ENCODE data around the gene CGB1.

CGB1 gene

DNA sequence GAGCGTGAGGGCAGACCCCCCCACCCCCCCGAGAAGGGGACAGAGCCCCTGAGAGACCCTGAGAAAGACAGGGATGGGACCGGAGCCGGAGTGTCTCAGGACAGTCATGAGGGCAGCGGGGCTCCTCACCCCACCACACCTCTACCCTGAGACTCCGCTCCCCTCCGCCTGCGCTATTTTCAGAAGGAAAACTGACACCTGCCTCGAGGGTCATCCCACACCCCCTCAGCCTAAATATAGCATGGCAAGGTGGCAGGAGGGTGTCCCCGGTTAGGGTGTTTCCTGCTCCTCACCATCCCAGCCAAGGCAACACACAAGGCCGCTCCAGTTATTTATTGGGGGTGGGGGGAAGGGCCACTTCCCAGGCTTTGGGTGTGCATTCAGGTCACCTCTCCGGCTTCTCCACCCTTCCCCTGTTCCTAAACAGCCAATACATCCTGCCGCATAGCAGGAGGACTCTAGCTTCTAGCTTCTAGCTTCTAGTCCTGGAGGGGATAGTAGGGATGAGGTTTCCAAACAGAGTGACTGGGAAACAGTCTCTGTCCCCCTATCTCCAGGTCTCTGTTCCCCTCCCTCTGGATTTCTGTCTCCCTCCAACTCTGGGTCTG, 29.3 kb upstream of the CGB1 start:
- ATAC-seq = peak; percentile 22

DNA sequence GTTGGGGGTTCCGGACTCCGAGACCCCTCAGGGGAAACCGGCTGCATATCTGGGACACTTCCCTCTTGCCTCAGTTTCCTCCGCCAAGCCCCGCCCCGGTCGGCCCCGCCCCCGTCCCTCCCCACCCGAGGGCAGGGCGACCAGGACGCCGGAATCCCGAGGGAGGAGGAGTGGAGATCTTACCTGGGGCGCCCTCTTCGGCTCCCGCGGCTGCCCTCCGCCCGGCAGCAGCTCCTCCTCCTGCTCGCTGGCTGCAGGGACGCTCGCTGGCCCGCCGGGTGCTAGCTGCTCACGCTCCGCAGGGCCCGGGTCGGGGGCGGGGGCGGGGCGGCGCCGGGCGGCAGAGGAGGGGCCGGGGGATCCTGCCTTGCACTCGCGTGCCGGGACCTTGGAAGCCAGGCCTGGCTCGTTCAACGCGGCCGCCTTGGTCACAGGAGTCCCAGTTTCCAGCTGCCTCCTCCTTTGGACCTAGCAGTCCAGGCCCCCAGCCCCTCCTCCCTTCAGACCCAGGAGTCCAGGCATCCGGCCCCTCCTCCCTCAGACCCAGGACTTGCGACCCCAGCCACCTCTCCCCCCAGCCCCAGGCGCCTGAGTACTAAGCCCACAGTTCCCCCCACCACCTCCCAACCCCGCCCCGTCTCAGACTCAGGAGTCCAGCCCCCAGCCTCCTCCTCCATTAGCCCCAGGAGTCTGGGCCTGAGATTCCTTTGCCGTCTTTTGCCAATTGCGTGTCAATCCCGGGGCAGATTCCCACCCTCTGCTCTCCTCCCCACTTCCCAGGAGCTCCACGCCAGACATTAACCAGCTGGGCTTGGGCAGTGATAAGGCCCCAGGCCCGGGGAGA, 28.3 kb upstream of the CGB1 start, which contains the start of gene NTF4:
NTF4 (minus strand) TSS at position 51 of the 844 bp plus-strand sequence. CDS start 2,821 bp downstream, outside the sequence.
- TF ChIP-seq, protein P1, sequence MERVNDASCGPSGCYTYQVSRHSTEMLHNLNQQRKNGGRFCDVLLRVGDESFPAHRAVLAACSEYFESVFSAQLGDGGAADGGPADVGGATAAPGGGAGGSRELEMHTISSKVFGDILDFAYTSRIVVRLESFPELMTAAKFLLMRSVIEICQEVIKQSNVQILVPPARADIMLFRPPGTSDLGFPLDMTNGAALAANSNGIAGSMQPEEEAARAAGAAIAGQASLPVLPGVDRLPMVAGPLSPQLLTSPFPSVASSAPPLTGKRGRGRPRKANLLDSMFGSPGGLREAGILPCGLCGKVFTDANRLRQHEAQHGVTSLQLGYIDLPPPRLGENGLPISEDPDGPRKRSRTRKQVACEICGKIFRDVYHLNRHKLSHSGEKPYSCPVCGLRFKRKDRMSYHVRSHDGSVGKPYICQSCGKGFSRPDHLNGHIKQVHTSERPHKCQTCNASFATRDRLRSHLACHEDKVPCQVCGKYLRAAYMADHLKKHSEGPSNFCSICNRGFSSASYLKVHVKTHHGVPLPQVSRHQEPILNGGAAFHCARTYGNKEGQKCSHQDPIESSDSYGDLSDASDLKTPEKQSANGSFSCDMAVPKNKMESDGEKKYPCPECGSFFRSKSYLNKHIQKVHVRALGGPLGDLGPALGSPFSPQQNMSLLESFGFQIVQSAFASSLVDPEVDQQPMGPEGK (CRISPR knock-in tag; IDR thresholded peaks at IDR 0.05; ENCODE audit: borderline replicate concordance) = no peak
- TF ChIP-seq PPARA (CRISPR knock-in tag; IDR thresholded peaks at IDR 0.05; ENCODE audit: borderline replicate concordance) = no peak
- no peak for TF ChIP-seq TOX (CRISPR knock-in tag; IDR thresholded peaks at IDR 0.05; ENCODE audit: borderline replicate concordance)
- TF ChIP-seq, protein P2, sequence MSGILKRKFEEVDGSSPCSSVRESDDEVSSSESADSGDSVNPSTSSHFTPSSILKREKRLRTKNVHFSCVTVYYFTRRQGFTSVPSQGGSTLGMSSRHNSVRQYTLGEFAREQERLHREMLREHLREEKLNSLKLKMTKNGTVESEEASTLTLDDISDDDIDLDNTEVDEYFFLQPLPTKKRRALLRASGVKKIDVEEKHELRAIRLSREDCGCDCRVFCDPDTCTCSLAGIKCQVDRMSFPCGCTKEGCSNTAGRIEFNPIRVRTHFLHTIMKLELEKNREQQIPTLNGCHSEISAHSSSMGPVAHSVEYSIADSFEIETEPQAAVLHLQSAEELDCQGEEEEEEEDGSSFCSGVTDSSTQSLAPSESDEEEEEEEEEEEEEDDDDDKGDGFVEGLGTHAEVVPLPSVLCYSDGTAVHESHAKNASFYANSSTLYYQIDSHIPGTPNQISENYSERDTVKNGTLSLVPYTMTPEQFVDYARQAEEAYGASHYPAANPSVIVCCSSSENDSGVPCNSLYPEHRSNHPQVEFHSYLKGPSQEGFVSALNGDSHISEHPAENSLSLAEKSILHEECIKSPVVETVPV (CRISPR knock-in tag; IDR thresholded peaks at IDR 0.05) = no peak
- no peak for TF ChIP-seq ISL1 (CRISPR knock-in tag; IDR thresholded peaks at IDR 0.05)
- no peak for TF ChIP-seq ZFP30 (CRISPR knock-in tag; IDR thresholded peaks at IDR 0.05)
- TF ChIP-seq, protein P3, sequence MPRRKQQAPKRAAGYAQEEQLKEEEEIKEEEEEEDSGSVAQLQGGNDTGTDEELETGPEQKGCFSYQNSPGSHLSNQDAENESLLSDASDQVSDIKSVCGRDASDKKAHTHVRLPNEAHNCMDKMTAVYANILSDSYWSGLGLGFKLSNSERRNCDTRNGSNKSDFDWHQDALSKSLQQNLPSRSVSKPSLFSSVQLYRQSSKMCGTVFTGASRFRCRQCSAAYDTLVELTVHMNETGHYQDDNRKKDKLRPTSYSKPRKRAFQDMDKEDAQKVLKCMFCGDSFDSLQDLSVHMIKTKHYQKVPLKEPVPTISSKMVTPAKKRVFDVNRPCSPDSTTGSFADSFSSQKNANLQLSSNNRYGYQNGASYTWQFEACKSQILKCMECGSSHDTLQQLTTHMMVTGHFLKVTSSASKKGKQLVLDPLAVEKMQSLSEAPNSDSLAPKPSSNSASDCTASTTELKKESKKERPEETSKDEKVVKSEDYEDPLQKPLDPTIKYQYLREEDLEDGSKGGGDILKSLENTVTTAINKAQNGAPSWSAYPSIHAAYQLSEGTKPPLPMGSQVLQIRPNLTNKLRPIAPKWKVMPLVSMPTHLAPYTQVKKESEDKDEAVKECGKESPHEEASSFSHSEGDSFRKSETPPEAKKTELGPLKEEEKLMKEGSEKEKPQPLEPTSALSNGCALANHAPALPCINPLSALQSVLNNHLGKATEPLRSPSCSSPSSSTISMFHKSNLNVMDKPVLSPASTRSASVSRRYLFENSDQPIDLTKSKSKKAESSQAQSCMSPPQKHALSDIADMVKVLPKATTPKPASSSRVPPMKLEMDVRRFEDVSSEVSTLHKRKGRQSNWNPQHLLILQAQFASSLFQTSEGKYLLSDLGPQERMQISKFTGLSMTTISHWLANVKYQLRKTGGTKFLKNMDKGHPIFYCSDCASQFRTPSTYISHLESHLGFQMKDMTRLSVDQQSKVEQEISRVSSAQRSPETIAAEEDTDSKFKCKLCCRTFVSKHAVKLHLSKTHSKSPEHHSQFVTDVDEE (CRISPR knock-in tag; IDR thresholded peaks at IDR 0.05) = no peak
- no peak for TF ChIP-seq ZNF8 (CRISPR knock-in tag; IDR thresholded peaks at IDR 0.05)
- no peak for TF ChIP-seq ESRRG (CRISPR knock-in tag; IDR thresholded peaks at IDR 0.05)
- TF ChIP-seq, protein P4, sequence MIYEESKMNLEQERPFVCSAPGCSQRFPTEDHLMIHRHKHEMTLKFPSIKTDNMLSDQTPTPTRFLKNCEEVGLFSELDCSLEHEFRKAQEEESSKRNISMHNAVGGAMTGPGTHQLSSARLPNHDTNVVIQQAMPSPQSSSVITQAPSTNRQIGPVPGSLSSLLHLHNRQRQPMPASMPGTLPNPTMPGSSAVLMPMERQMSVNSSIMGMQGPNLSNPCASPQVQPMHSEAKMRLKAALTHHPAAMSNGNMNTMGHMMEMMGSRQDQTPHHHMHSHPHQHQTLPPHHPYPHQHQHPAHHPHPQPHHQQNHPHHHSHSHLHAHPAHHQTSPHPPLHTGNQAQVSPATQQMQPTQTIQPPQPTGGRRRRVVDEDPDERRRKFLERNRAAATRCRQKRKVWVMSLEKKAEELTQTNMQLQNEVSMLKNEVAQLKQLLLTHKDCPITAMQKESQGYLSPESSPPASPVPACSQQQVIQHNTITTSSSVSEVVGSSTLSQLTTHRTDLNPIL (CRISPR knock-in tag; IDR thresholded peaks at IDR 0.05; ENCODE audit: low read depth) = no peak
- TF ChIP-seq ZFP3 (CRISPR knock-in tag; IDR thresholded peaks at IDR 0.05) = no peak
- no peak for TF ChIP-seq ZNF565 (CRISPR knock-in tag; conservative IDR thresholded peaks at IDR 0.05; ENCODE audit: low read depth)
- TF ChIP-seq TCF4 (CRISPR knock-in tag; IDR thresholded peaks at IDR 0.05; ENCODE audit: borderline replicate concordance) = no peak
- ATAC-seq = peak; percentile 70

More for the DNA sequence above, 29.3 kb upstream of the CGB1 start:
- TF ChIP-seq PPARA (CRISPR knock-in tag; IDR thresholded peaks at IDR 0.05; ENCODE audit: borderline replicate concordance) (no peak), ZNF565 (CRISPR knock-in tag; conservative IDR thresholded peaks at IDR 0.05; ENCODE audit: low read depth) (no peak), ZNF70 (CRISPR knock-in tag; IDR thresholded peaks at IDR 0.05) (no peak), SNAI2 (CRISPR knock-in tag; IDR thresholded peaks at IDR 0.05) (no peak)

DNA sequence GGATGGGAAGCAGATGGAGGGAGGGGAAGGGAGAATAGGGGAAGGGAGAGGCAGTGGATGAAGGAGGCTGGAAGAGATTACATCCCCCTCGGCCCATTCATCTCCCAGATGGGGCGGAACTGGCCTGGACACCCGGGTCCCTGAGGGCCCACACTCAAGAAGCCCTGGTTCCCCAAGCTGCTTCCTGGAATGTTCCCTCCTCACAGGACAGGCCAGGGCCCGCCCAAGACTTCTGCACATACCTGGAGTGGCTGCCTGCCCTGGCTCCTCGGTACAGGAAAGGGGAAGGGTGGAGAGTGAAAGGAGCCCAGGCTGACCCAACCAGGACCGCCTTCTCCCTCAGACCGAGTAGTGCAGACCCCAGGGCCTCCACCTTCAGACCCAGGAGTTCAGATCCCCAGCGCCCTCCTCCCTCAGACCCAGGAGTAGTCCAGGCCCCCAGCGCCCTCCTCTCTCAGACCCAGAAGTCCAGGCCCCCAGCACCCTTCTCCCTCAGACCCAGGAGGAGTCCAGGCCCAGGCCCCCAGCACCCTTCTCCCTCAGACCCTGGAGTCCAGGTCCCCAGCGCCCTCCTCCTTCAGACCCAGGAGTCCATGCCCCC, 27.4 kb upstream of the CGB1 start:
- ATAC-seq = peak; percentile 23
- TF ChIP-seq ARNTL (CRISPR knock-in tag; IDR thresholded peaks at IDR 0.05; ENCODE audit: borderline replicate concordance, low read depth) (no peak), TOX (CRISPR knock-in tag; IDR thresholded peaks at IDR 0.05; ENCODE audit: borderline replicate concordance) (no peak), BACH2 (CRISPR knock-in tag; IDR thresholded peaks at IDR 0.05; ENCODE audit: borderline replicate concordance) (no peak), ZC3H10 (CRISPR knock-in tag; IDR thresholded peaks at IDR 0.05) (no peak), ZFP3 (CRISPR knock-in tag; IDR thresholded peaks at IDR 0.05) (no peak), SNAI2 (CRISPR knock-in tag; IDR thresholded peaks at IDR 0.05) (no peak), ESRRG (CRISPR knock-in tag; IDR thresholded peaks at IDR 0.05) (no peak), ZNF70 (CRISPR knock-in tag; IDR thresholded peaks at IDR 0.05) (no peak)
- TF ChIP-seq, protein P2 (CRISPR knock-in tag; IDR thresholded peaks at IDR 0.05) = no peak
- TF ChIP-seq, protein P1 (CRISPR knock-in tag; IDR thresholded peaks at IDR 0.05; ENCODE audit: borderline replicate concordance) = no peak
- TF ChIP-seq, protein P3 (CRISPR knock-in tag; IDR thresholded peaks at IDR 0.05) = no peak
